COLO829 (cell line): ENCODE results near the gene ZNF592.

Experiments used
- DNase-seq: peaks from one replicate; pipeline ENCODE4 v3.0.0; 2012; ENCODE audit warnings: low spot score

ZNF592 gene

DNA sequence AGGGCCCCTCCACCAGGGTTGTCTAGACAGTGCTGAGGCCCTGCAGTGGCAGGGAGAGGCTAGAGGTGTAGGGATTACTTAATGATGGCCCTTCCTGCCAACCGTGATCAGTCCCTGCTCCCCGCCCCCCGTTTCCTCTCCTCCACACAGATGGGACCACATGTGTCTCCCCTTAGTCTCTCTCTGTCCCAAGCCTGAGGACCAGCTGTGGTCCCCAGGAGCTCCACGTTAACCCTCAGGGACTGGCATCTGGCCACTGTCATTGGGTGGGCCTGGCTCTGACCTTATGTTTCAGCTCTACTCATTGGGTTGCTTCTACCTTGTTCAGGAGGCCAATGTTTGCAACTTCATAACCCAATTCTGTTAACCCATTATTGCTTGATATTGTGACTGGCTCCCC lies 62.8 kb downstream of the ZNF592 start:
- no peak for DNase-seq

DNA sequence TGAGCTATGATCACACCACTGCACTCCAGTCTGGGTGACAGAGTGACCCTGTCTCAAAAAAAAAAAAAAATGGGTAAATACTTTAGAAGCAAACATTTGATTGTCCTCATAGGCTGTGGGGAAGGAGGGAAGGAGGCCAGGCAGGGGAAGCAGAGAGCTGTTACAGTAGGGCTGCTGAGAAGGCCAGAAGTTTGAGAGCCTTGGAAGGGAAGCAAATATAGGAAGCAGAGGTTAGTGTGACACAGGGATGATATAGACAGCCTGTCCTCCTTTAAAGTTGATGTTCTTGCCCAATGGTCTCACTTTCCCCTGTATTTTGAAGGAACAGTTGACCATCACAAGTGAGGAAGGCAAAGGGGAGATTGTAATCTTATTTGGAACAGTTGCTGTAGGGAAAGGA lies 63.4 kb downstream of the ZNF592 start:
- DNase-seq: no peak

DNA sequence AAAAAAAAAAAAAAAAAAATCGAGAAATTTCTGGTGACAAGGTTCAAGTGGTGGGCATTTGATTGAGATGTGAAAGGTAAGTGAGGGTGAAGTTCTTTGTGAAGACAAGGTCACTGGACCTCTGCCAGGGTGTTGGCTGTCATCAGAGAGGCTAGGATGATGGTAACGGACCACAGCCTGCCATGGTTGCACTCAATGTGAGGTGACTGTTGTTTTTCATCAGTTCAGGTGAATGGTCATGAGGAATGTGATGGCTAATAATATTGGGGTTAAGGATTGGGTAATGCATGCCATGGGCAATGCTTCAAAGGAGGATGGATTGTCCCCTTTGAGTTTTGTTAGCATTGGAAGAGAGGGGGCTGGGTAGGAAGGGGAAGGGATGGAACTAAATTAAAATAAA lies 64.5 kb downstream of the ZNF592 start:
- no peak for DNase-seq

DNA sequence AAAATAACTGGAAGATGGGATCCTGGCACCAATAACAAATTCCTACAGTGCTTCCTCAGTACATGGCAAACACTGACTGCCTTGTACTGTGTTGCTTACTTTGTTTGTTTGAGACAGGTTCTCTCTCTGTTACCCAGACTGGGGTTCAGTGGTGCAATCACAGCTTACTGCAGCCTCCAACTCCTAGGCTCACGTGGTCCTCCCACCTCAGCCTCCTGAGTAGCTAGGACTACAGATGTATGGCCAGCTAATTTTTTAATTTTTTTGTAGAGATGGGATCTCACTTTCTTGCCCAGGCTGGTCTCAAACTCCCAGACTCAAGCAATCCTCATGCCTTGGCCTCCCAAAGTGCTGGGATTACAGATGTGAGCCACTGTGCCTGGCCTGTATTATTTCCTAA lies 65.0 kb downstream of the ZNF592 start:
- DNase-seq: no peak

DNA sequence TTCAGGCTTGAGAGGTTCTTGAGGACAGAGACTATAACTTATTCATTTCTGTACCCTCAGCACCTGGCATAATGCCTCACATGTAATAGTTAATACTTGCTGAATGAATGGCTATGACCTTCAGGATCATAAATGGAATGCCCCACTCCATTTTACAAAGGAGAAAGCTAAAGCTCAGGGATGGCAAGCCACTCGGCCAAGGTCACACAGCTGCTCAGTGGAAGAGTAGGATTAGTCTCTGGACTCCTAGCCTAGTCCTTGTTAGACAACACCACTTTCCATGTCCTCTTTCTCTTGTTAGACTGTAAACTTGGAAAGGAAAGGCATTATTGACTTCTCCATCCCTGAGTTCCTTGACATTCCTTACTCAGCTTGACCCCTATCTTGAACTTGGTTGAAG lies 65.5 kb downstream of the ZNF592 start:
- DNase-seq: no peak

DNA sequence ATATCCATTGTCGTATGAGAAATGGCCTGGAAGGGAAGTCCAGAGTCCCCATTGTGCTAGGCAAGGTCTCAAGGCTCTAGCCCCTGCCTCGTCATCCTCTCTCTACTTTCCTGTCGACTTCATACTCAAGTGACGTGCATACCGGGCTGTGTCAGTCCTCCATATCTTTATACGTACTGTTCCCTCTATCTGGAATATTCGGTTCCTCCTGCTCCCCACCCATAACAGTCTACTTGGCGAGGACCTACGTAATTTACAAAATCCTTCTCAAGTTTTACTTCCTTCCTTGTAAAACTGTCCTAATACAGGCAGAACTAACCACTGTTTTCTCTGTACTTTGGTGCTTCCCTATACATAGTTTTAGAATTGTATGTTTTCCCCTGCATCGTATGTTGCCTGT lies 66.5 kb downstream of the ZNF592 start:
- no peak for DNase-seq

DNA sequence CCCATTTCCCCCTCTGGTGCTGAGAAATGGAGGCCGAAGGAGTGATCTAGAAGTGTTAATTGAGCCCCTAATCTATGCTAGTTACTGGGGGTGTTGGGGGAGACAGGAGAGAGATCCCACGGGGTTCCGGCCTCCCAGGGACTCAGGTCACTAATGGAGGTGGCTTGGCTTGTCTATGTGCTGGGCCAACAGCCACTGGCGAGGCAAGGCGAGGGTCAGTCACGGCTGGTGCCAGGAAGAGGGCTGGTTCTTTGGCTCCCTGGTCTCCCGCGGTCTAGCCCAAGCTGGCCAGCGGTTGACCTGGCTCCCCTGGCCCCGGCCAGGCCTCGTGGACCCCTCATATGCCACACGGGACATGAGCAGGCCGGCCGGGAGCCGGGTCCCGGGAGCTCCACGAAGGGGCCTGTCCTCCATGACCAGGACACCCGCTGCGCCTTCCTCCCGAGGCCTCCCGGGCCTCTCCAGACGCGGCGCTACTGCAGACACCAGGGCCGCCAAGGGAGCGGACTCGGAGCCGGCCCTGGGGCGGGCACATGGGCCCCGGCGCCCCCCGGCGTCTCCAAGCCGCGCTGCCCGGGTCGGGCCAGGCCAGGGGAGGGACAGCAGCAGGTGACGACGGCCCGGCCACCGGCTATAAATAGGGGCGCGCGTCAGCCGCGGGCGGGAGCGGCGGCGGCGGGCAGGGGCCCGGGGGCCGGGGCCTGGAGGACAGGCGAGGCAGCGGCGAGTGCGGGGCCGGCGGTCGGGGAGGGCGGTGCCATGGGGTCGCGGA lies 68.5 kb downstream of the ZNF592 start, which contains the start of gene ALPK3:
TSS of gene ALPK3 (plus strand) at position 663 of the 772 bp plus-strand sequence. CDS start at position 760, 97 bp downstream.
- no peak for DNase-seq

DNA sequence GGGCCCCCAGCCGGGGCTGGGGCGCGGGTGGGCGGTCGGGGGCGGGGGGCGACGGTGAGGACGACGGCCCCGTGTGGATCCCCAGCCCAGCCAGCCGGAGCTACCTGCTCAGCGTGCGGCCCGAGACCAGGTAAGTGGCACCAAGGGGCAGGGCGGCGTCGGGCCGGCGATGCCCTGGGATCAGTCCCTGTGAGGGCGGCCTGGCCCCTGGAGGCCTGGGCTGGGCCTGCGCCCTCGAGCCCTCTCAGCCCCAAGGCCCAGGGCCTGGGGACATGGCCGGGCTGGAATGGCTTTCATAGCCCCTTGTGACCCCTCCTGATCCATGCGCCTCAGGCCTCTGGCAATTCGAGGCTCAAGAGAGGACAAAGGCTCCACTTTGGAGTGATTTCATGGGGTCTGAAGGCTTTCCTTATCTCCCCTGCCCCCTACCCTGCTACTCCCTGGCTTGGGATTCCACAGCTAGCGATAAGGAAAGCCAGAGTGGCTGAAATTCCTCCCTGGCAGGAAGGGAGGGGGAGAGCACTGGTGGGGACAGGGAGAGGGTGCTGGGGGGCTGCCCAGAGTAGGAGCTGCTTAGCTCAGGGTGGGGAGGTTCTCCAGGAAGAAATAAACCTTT lies 69.2 kb downstream of the ZNF592 start:
- DNase-seq: no peak

DNA sequence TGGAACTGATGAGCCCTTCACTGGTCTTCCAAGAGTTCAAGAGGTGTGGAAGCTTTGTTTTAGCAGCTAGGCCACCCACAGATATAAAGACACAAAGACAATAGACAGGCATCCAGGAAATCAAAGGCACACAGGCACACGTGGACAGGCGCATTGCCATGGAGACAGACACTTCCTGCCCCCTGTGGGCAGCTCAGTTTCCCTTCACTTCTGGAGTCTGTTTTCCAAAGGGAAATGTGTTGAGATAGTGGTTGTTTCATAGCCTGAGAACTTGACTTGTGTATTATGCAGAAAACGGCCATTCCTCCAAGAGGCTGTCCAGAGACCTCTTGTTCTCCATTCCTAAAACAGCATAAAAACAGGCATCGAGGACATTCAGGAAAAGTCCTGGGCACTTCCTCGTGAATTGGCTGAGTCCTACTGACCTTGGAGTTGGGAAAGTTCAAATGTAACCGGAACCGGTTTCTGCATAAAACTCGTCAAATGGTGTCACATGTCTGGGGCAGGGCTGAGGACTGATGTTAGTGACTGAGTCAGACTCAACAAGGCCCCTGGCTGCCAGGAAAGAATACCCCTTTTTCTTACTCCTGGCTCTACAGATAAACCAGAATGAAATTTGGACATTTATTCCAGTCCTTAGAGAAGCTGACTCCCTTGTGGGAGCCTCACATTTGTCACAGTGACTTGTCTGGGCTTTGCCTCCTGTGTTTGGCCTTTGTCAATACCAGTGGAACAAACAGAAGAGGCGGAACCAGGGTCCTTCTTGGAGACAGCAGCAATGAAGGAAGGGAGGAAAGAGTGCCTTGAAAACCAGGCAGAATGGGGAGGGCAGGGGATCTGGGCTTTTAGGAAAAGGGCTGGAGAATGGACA lies 70.1 kb downstream of the ZNF592 start:
- DNase-seq: peak; percentile 36

DNA sequence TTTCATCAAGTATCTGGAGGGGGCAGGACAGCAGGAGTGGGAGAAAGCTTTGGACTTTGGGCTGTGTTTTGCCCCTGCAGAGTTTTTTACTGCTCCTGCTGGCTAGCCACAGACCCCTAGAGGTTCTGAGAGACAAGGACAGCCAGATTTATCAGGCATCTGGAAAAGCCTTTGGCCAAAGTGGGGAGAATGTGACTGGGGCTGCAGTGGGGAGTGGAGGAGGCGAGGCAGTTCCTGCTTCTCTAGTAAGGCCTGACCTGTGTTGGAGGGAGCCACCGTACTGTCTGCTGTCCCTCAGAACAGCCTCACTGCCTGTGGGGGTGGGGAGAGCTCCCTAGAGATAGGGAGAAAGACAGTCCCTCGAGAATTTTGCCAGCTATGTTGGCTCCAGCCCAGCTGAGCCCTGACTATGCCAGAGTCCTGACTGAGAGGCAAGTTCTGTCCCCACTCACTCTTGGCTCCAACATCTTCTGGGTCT lies 70.9 kb downstream of the ZNF592 start:
- peak; percentile 39 for DNase-seq

DNA sequence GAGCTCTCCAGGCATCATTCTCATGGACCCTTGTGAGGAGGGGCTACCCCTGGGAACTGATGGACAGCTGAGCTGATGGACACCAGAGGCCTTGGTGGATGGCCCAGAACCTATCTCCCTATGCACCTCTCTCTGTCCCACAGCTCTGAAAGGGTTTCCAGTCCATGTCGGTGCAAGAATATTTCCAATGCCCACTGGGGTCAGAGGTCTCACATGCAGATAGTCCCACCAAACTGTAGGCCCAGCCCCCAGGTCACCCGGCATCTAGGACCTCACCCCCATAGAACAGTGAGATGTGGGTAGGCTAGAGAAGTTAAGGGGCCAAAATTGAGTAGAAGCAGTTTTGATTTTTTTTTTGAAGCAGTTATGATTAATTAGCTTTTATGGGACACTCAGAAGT lies 71.4 kb downstream of the ZNF592 start:
- no peak for DNase-seq

DNA sequence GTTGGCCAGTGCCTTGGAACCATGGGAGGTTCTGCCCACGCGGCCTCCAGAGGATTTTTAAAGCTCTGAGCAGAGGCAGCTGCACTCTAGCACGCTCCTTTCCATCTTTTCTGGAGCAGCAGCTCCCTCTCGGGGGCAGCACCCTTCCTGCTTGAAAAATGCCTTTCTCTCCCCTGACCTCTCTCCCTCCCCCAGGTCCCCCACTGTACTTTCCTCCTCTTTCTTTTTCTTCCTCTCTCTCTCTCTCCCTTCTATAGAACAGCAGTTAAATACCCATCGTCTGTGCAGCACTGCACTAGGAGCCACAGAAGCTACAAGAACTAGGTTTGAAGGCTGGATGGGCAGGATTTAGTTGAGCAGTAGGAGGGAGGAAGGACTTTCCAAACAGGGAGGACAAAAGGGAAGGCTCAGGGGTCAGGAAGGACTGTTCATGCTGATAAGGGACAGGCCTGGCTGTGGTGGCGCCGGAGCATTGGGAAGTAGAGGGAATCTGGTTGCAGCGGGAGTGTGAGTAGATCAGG lies 73.2 kb downstream of the ZNF592 start:
- no peak for DNase-seq

DNA sequence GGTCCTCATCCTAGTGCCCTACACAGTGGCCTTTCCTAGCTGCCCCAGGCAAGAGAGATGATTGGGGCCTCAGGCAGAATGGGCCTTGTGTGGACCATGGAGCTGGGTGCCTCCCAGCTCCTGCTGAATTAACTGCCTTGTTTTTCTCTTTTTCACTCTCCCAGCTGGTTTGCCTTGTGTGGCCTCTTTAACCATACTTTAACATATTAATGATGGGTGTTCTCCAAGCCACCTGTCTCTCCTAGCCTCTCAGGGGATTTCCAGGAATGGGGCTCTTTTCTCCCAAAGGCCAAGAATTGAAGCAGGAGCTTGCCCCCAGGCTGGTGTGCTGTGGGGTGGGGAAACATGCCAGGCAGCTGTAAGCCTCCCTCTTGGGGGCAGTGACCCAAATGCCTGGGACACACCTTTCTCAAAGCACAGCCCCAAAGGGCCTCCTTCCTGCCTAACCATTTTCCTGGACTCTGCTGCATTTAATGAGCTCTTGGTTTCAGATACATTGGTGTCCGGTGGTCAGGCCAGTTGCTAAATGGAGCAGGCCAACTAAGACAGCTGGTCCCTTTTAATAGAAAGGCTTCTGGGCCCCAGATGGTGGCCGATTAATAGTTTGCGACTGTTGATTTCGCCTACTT lies 74.4 kb downstream of the ZNF592 start:
- DNase-seq: no peak

DNA sequence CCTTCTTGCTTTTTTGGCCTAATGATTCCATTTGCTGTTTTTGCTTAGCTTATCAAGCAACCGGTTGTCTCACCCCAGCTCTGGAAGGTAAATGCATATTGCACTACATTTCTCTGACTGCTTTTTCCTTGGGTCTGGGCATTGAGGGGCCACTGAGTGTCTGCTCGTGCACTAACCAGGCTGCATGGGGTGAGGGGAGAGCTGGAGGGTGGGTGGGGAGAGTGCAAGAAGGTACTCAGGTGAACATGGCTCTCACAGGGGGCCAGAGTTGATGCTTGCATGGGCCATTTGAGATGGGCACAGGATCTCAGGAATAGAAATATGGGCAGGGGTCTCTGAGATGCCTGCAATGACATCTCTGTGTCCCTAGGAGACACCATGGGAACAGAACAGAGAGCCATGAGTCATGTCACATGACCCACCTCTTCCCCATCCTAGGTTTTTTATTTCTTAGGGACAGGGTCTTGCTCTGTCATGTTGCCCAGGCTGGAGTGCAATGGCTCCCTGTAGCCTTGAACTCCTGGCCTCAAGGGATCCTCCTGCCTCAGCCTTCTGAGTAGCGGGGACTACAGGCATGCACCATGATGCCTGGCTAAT lies 75.0 kb downstream of the ZNF592 start:
- DNase-seq: no peak

DNA sequence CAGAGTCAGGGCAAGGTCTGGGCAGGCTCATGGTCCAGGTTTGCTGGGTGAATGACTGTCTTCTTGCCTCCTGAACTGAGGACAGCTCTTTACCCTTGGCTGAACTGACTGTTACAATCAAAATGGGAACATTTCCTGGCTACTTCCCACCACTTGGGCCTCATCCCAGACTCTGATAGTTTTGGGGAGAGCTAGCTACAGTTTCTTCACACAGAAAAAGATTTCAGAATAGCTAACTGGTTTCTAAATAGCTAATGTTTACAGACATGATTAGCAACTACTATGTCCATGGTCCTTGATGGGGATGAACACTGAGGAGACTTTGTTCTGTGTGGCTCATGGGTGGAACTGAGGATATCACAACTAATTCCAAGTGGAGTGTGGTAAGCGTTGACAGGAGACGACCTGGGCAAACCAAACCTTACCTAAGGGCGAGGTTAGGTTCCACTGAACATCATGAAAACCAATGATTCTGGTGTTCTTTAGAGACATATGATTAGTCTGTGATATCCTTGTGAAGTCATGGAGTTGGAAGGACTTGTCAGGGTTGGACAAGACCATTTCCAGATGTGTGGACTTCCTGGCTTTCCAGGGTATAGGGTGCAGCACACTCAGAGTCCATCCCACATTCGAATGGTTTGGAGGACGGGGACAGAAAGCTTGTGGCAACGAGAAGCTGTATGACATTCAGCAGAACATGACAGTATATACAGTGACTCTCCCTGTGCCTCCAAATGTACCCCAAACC lies 76.0 kb downstream of the ZNF592 start:
- DNase-seq: no peak

DNA sequence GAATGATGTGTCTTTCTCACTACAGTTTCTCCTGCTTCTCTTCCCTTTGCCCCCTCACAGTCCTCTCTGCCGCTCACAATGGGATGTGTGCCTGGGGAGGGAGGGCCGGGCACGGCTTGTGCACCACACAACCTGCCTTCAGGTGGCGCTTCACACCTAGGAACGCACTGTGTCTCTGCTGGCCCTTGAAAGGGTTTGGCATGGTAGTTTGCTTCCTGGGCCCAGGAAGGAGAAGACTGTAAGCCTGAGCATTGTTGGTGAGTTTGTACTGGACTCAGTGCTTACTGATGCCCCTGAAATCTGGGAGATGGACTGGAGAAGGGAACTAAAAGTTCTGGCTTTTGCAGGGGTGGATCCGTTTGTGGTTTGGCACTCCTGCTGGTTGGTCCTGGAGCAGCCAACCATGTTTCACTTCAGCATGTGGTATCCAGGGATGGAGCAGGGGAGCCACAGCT lies 78.0 kb downstream of the ZNF592 start:
- DNase-seq: peak; percentile 30

DNA sequence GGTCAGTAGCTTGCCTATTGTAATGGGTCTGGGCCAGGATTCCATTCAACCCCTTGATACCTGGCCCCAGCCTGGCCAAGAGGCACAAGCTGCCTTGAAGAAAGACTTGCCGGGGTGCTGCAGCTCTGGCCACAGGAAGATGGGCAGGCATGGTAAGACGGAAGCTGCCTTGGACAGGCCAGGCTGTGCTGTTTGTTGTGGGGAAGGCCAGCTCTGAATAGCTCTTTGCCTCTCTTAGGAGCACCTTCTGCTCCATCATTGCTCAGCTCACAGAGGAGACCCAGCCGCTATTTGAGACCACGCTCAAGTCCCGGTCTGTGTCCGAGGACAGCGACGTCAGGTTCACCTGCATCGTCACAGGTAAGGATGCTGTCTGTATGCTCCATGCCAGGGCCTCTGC lies 78.9 kb downstream of the ZNF592 start:
- no peak for DNase-seq

DNA sequence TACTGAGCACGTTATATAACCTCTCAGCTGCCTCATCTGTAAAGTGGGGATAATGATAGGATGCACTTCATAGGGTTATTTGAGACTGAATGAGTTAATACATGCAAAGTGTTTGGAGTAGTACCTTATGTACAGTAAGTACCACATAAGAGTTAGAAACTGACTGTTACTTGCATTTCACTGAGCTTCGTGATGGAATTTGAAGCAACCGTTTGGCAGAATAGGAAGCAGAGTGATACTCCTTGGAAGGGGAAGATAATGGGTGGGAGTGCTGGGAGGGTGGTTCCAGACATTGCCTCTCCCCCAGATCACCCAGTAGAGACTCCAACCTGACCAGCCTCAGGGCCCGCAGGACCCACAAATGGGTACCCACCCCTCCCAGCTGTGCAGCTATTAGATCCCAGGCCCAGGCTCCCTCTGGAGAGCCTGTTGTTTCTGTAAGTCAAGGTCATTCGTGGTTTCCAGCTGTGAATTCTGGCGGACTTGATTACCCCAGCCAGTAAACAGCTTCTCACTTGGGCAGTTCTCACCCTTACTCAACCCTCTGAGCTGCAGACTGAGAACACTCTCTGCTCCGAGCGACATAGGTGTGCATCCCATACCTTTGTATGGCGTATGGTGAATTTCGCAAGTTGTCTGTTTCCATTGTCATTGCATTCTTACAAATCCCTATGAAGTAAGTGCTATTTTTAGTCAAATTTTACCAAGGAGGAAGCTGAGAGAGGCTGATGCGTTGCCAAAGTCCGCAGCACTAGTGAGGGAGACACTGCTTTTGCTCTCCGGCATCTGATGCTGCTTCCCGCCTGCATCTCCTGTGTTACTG lies 79.9 kb downstream of the ZNF592 start:
- no peak for DNase-seq

DNA sequence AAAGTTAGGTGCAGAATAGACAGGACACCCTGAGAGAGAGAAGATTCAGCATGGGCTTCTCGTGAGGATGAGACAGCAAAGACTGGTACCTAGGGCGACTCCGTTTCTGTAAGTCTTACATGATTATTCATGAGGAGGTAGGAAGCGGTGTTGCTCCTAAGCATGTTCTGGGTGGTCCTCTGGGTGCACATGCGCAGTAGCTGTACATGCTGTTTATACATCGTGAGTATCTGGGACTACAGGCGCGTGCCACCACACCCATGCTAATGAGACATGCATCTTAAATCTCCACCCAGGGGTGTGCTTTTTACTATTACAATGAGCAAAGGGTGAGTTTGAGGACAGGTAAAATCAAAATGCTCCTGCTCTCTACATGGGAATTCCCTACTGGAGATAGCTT lies 81.0 kb downstream of the ZNF592 start:
- DNase-seq: no peak

DNA sequence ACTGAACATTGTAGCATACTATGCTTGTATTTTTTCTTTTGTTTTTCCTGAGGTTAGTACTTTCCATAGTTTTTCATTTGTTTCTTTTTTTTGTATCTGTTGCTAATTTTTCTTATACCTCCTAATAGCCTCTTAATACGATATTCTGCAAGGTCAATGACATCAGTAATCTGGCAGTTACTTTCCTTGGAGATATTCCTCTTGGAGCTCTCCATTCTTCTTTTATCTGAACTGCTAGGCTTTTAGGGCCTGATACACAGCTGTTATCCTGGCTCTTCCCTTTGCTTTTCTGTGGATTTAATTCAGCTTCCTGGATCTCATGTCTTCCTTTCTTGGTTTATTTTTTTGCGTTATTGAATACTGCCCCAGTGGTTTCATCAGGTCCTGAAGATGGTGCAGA lies 81.6 kb downstream of the ZNF592 start:
- no peak for DNase-seq
